ENCODE data around the gene NUP210. TPM values are rescaled to one million over a fixed set of nuclear protein-coding genes. Genes with fewer than 3 reads are reported as not detected.

NUP210 gene
- total and polyA plus RNA-seq, 2 donors, result 1.8 to 3.3 TPM

DNA sequence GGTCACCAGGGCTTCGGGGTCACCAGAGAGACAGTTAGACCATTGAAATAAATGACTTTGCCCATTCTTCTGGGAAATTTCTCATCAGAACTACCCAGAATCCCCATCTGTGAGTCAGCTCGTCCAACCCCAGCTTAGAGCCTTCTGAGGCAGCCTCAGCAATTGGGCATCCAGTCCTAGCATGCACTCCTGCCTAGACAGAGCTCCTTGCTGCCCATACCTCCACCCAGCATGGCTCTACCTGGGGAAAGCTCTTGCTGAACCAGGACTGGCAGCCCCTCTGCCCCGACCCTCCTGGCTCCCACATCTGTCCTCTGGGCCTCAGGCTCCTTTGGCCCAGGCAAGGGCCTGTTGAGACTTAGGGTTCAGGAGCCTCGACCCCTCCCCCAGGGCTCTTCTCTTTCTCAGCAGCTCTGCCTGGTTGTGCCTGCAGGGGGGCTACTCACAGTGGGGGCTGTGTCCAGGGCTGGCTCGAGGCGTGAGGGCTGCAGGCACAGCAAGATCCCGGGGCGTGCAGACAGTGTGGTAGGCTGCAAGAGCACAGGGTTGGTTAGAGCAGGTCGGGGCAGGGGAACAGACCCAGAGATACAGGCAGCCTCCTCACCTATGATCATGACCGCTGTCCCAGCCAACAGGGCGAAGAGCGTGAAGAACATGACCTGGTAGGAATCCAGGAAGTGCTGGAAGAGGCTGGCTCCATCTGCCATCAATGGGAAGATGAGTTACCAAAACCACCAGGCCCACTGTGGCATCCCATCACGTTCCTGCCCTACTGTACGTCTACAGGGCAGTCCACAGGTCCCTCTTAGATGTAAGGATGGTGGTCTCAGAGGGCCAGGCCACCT lies 101.3 kb downstream of the NUP210 start:
- Histone ChIP-seq H3K36me3 (ENCODE audit: insufficient read depth) (no peaks in the 10 kb centered on the region), H3K27ac (ENCODE audit: low read depth) (no peak overlapping the region), H3K4me3 (ENCODE audit: low read depth, low read length) (no peak overlapping the region), H3K4me1 (ENCODE audit: insufficient read depth) (no peaks in the 10 kb centered on the region)
- WGBS, result 89% methylated on average over 14 of the region's 14 CpGs
- DNase-seq (ENCODE audit: extremely low spot score), result no peak

DNA sequence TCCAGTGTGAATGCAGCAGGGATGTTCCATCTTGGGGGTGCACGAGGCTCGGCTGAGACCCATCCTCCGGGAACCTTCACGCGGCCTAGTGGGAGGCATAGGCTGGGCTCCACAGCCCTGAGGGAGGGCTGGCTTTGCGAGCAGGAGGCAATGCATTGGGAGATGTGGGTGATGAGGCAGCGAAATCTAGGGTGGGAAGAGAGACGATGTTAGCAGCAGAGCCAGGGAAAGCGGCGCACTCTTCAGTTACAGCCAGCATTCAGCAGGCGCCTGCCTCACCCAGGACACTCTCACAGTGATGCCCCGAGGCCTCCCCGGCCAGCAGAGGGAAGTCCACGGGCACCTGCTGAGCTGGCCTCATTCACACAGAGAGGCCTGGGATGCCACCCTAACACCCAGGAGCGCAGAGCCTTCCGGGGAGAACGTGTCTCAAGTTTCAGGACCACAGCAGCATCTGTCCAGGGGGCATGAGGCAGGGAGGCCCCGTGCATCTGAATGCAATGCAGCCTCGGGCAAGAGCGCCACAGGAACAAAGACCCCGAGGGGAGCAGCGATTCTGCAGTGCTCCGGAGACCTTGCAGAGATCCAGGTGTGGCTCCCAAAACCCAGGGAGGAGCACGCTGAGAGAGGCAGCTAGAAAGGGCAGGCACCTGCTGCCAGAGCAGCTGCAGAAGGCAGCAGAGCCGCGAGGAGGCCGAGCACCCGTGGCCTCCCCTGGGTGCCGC lies 102.4 kb downstream of the NUP210 start:
- H3K4me1 ChIP-seq (ENCODE audit: insufficient read depth), result no peaks in the 10 kb centered on the region
- no peaks in the 10 kb centered on the region for H3K36me3 ChIP-seq (ENCODE audit: insufficient read depth)
- WGBS, result 86% methylated on average over 29 of the region's 29 CpGs
- no peak for DNase-seq (ENCODE audit: extremely low spot score)
- no peak overlapping the region for H3K27ac ChIP-seq (ENCODE audit: low read depth)
- H3K4me3 ChIP-seq (ENCODE audit: low read depth, low read length), result no peak overlapping the region

DNA sequence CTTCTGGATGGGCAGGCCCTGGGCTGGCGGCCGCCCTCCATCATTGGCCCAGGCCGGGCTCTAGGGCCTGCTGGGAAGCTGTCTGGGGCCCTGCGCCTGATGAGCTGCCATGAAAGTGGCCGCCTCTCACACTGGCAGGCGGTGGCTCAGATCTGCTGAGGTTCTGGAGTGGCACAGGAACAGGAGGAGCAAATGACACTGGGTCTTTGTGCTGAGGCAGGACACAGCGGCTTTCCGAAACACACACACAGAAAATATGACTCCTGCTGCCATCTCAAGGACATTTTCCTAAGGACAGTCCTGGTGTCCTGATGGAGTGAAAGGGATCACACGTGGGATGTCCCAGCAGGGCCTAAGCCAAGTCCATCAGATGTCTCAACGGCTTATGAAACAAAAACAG lies 103.5 kb downstream of the NUP210 start:
- DNase-seq (ENCODE audit: extremely low spot score), result no peak
- WGBS, result 81% methylated on average over 10 of the region's 10 CpGs
- no peaks in the 10 kb centered on the region for H3K36me3 ChIP-seq (ENCODE audit: insufficient read depth)
- H3K27ac ChIP-seq (ENCODE audit: low read depth), result no peak overlapping the region
- H3K4me3 ChIP-seq (ENCODE audit: low read depth, low read length), result no peak overlapping the region
- H3K4me1 ChIP-seq (ENCODE audit: insufficient read depth), result no peaks in the 10 kb centered on the region

DNA sequence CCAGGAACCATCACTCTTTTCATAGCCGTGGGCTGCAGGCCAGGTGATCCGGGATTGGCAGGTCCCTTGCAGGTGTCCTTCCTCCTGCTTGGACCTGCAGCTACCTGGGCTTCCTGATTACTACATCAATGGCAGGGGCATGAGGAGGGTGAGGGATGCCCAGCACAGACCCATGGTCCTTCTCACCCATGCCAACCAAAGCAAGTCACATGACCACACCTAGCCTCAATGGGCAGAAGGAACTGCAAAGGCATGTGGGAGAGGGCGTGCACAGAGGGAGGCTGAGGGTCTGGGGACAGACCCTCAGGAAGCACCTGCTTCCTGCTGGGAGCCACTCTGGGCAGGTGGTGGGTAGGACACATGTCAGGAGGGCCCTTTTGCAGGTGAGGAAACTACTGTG lies 105.2 kb downstream of the NUP210 start:
- H3K36me3 ChIP-seq (ENCODE audit: insufficient read depth), result no peaks in the 10 kb centered on the region
- no peaks in the 10 kb centered on the region for H3K4me1 ChIP-seq (ENCODE audit: insufficient read depth)
- 90% methylated on average over 3 of the region's 3 CpGs for WGBS
- H3K4me3 ChIP-seq (ENCODE audit: low read depth, low read length), result no peak overlapping the region
- no peak for DNase-seq (ENCODE audit: extremely low spot score)
- H3K27ac ChIP-seq (ENCODE audit: low read depth), result no peak overlapping the region

DNA sequence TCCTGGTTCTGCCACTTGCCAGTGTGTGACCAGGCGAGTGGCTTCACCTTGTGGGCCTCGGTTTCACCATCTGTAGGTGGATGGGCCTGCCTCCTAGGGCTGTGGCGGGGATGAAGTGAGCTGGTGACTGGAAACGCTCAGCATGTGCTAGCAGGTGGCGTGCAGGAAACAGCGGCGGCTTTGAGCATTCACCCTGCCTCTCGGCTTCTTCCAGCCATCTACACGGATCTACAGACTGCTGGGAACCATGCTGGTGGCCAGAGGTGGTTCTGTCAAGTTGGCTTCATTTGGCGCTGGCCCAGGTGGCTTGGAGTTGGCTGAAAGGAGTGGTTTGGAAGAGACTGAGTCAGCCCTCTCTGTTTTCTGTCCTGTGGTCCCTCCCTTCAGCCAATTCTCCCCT lies 106.3 kb downstream of the NUP210 start:
- H3K4me1 ChIP-seq (ENCODE audit: insufficient read depth), result no peaks in the 10 kb centered on the region
- DNase-seq (ENCODE audit: extremely low spot score), result no peak
- no peak overlapping the region for H3K4me3 ChIP-seq (ENCODE audit: low read depth, low read length)
- WGBS, result 91% methylated on average over 10 of the region's 10 CpGs
- H3K36me3 ChIP-seq (ENCODE audit: insufficient read depth), result no peaks in the 10 kb centered on the region
- H3K27ac ChIP-seq (ENCODE audit: low read depth), result no peak overlapping the region

DNA sequence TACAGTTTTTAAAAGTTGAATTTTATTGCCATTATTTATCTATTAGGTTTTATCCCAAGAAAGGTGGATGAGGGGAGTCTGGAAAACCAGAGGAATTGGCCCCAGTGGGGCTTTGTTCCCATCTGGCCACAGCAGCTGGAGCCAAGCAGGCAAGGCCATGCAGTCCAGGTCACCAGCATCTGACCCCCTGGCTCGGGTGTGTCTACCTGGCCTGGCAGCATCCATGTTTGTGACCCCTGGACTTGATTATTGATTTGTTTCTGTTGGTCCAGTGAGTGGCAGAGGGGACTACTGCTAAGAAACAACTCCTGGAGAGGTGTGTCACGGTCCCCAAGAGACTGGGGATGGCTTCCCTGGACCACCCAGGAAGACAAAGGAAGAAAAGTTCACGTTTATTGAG lies 111.1 kb downstream of the NUP210 start:
- Histone ChIP-seq H3K4me1 (ENCODE audit: insufficient read depth) (no peaks in the 10 kb centered on the region), H3K27ac (ENCODE audit: low read depth) (no peak overlapping the region), H3K4me3 (ENCODE audit: low read depth, low read length) (no peak overlapping the region), H3K36me3 (ENCODE audit: insufficient read depth) (no peaks in the 10 kb centered on the region)
- 73% methylated on average over 3 of the region's 3 CpGs for WGBS
- DNase-seq (ENCODE audit: extremely low spot score), result no peak

DNA sequence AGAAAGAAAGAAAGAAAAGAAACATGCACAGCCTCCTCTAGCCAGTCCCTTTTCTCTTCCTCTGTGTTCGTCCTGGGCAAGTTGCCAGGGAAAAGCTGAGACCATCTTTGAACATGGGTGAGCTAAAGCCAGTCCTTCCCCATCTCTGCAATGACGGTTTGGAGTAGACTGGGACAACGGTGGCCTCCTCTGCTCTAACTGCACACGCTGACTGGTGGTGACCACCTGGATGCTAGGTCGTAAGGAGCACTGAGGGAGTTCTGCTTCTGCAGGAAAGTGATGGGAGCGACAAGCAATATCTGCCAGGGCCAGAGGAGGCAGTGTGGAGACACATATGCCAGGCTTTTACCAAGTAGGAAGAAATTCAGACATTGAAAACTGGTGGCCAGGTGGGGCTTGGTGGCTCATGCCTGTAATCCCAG lies 111.7 kb downstream of the NUP210 start:
- DNase-seq (ENCODE audit: extremely low spot score), result no peak
- Histone ChIP-seq H3K4me1 (ENCODE audit: insufficient read depth) (no peaks in the 10 kb centered on the region), H3K4me3 (ENCODE audit: low read depth, low read length) (no peak overlapping the region), H3K36me3 (ENCODE audit: insufficient read depth) (no peaks in the 10 kb centered on the region), H3K27ac (ENCODE audit: low read depth) (no peak overlapping the region)
- 19% methylated on average over 6 of the region's 6 CpGs for WGBS

DNA sequence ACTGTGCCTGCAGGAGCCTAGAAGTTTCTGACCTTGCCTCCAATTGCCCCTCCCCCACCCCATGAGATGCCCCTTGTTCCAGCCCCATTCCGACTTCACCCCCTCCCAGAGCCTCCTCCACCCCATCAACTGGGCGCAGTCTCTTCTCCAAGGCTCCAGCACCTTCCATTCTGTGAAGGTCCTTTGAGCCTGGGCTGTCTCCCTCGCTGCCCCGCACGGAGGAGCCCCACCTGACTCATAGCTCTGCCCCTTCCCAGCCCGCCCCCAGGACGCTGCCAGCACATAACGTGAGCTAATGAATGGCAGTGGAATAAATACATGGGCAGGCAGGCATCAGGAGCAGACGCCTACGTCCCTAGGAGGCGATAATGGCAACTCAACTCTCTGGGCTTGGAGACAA lies 113.1 kb downstream of the NUP210 start:
- 82% methylated on average over 11 of the region's 11 CpGs for WGBS
- H3K27ac ChIP-seq (ENCODE audit: low read depth), result no peak overlapping the region
- DNase-seq (ENCODE audit: extremely low spot score), result no peak
- no peak overlapping the region for H3K4me3 ChIP-seq (ENCODE audit: low read depth, low read length)
- no peaks in the 10 kb centered on the region for H3K4me1 ChIP-seq (ENCODE audit: insufficient read depth)
- H3K36me3 ChIP-seq (ENCODE audit: insufficient read depth), result no peaks in the 10 kb centered on the region

DNA sequence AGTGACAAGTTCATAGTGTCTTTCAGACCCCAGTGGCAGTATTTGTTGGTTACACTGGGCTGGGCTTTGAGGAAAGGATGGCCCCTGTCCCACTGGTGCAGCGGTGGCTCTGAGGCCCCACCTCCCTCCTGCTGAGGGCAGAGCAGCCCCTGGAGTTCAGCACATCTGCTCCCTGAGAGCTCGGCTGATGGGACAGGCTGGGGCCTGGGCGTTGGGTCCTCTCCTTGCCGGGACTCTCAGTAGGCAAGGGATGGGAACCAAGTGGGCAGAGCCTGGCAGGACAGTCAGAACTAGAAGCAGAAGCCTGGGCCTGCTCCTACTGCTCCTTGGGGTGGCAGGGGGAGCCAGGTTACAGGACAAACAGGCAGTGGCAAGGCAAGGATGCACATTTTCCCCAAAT lies 114.5 kb downstream of the NUP210 start:
- DNase-seq (ENCODE audit: extremely low spot score), result no peak
- Histone ChIP-seq H3K4me1 (ENCODE audit: insufficient read depth) (no peaks in the 10 kb centered on the region), H3K27ac (ENCODE audit: low read depth) (no peak overlapping the region), H3K4me3 (ENCODE audit: low read depth, low read length) (no peak overlapping the region), H3K36me3 (ENCODE audit: insufficient read depth) (no peaks in the 10 kb centered on the region)
- WGBS, result 61% methylated on average over 4 of the region's 4 CpGs

DNA sequence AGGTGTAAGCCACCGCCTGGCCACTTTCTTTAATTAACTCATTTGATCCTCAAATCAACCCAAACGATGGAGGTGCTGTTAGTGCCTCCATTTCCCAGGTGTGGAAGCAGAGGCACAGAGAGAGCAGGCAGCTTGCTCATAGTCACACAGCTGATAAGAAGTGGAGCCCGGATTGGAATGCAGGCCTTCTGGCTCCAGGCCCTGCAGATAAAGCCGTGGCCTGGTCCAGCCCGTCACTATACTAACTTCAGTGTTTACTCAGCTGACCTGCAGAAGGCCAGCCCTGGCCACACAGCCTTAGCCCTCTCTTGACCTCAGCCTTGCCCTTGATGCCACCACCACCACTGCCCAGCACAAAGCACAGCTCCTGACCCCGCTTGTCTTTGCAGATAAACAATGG lies 116.7 kb downstream of the NUP210 start:
- WGBS, result 59% methylated on average over 6 of the region's 6 CpGs
- Histone ChIP-seq H3K4me1 (ENCODE audit: insufficient read depth) (no peaks in the 10 kb centered on the region), H3K4me3 (ENCODE audit: low read depth, low read length) (no peak overlapping the region), H3K27ac (ENCODE audit: low read depth) (no peak overlapping the region), H3K36me3 (ENCODE audit: insufficient read depth) (no peaks in the 10 kb centered on the region)
- no peak for DNase-seq (ENCODE audit: extremely low spot score)

DNA sequence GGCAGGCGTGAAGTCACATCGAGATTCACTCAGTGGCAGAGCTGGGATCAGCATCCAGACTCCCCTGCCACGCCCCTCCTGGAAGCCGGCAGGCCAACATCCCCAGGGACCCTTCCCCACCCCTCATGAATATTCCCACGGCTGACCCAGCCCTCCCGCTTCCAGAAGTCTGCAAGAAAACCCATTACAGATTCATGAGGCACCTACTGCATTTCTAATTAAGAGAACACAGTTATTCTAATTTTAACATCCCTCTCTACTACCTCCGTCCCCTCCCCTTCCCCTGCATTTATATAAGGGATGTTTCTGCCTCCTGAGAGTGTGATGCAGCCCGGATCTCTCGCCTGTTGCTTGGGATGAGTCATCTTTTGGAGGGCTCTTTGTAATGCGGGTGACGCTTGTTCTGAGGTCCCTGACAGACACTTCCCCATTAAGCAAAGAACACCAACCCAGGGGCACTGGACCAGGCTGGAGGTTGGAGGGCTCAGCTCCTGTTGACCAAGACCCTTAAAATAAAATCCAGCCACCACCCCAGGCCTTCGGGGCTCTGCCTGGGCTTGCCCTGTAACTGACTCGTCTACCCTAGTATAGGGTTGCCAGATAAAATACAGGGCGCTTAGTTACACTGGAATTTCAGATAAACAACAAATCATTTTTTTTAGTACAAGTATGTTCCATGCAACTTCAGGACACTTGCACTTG lies 118.7 kb downstream of the NUP210 start:
- no peak for DNase-seq (ENCODE audit: extremely low spot score)
- Histone ChIP-seq H3K27ac (ENCODE audit: low read depth) (no peak overlapping the region), H3K36me3 (ENCODE audit: insufficient read depth) (no peaks in the 10 kb centered on the region), H3K4me1 (ENCODE audit: insufficient read depth) (no peaks in the 10 kb centered on the region), H3K4me3 (ENCODE audit: low read depth, low read length) (no peak overlapping the region)
- 26% methylated on average over 14 of the region's 14 CpGs for WGBS

DNA sequence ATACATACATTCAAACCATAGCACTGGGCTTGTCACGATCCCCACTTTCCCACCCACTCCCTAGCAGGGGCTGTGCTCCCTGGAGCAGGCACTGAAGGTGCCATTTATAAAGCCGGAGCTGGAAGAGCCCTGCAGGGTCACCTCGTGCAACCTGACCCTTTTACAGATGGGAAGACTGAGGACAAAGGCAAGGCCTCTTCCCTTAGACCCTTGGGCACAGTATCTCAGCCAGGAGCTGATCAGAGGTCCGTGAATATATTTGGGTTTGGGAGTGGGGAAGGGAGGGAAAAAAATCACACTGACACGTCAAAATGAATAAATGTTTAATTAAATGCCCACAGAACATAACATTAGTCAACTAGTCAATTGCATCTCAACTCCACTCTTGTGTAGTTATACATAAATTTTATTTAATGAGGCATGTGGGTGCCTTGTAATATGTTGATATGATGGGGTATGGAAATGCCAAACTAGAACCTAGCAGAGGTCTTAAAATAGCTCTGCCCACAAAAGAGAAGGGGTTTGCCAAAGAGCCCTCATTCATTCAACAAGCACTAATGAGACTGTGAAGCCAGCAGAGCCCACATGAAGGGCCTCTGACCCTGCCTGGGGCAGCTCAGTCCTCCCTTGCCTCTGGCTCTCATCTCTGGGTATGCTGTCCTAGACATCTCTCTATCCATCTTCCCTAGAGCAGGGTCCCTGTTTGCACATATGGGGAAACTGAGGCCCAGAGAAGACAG lies 119.4 kb downstream of the NUP210 start:
- H3K4me1 ChIP-seq (ENCODE audit: insufficient read depth), result no peaks in the 10 kb centered on the region
- no peak overlapping the region for H3K27ac ChIP-seq (ENCODE audit: low read depth)
- 82% methylated on average over 5 of the region's 5 CpGs for WGBS
- H3K36me3 ChIP-seq (ENCODE audit: insufficient read depth), result no peaks in the 10 kb centered on the region
- no peak overlapping the region for H3K4me3 ChIP-seq (ENCODE audit: low read depth, low read length)
- no peak for DNase-seq (ENCODE audit: extremely low spot score)

DNA sequence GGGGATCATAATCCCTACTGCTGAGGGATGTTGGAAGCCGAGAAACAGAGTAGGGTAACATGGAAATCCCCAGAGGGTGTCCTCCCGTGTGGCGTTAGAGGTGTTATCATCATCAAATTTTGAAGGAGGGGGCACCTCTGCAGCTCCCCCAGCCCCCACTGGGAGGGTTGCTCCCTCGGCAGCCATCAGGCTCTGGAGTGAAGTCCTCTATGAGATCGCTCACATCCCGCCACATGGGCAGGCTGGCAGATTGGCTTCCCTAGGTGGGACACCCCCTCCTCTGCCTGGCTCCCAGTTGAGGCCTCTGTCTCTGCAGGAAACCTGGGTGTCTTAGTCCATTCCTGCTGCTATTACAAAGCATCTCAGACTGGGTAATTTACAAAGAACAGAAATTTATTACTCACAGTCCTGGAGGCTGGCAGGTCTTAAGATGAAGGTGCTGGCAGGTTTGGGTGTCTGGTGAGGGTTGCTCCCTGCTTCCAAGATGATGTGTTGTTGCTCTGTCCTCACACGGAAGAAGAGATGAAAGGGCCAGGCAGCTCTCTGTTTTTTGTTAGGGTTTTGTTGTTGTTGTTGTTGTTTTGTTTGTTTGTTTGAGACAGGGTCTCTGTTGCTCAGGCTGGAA lies 120.5 kb downstream of the NUP210 start:
- Histone ChIP-seq H3K27ac (ENCODE audit: low read depth) (no peak overlapping the region), H3K4me3 (ENCODE audit: low read depth, low read length) (no peak overlapping the region), H3K36me3 (ENCODE audit: insufficient read depth) (no peaks in the 10 kb centered on the region), H3K4me1 (ENCODE audit: insufficient read depth) (no peaks in the 10 kb centered on the region)
- 72% methylated on average over 7 of the region's 7 CpGs for WGBS
- DNase-seq (ENCODE audit: extremely low spot score), result no peak
